22Rv1 (cell line): Measurements from ENCODE around the gene AATK.

Experiments
- CTCF ChIP-seq: fragments of 450-650 bp; IDR thresholded peaks from 2 replicates; pipeline ENCODE4 v1.5.1; 2017; ENCODE audit warnings: mild to moderate bottlenecking
- ZFX ChIP-seq: fragments of 450-650 bp; IDR thresholded peaks from 2 replicates; pipeline ENCODE4 v1.6.1; 2017; ENCODE audit warnings: antibody characterized with exemption, borderline replicate concordance

- TF ChIP-seq CTCF (no peak), ZFX (no peak)
Observed at GRCh38 chr17:81123052-81124048, 42.7 kb downstream of the AATK start.
